ENCODE measurements around the gene TUBB4A. TPM values are rescaled to one million over a fixed set of nuclear protein-coding genes. Genes with fewer than 3 reads are reported as not detected.
A peak's percentile ranks its signal among the peaks of the same experiment; 100 is the strongest.

Gene TUBB4A
- total and polyA plus RNA-seq, 2 of the 8 experiments (the other 6 are each of a cell fraction or from before 2014, with no cell fraction given): 16.8 to 30.4 TPM

DNA sequence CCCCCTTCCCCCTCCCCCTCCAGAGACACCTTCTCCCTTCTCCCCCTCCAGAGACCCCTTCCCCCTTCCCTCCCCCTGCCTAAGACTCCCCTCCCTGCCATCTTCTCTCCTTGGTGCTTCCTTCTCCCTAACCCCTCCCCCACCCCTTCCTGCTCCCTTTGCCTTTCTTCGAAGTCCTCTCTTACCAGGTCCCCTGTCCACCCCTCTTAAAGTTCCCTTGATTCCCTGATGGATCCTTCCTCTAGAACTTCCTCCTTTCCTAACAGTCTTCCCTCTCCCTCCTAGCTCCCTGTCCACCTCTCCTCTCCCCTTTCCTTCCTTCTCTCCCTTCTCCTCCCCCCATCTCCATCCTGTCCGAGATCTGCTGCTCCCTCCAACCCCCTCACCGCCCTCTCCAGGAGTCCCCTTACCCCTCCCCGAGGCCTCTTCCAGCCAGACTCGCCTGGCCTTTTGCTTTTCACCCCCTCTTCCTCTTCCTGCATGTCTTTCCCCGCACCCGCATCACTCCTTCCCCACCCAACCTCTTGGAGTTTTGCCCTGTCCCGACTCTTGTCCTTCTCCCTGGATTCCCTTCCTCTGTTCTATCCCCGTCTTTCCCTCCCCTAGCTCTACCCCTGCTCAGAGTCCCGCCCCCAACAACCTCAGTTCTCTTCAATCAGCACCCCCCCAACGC is 31.8 kb upstream of the TUBB4A start:
- no peak overlapping the region for H4K5ac ChIP-seq (ENCODE audit: insufficient read length, low read depth, low read length)
- no peaks in the 10 kb centered on the region for H3K79me2 ChIP-seq (ENCODE audit: control insufficient read depth in 1 of 2, insufficient read depth in 2 of 2, low read length in 2 of 2)
- peak in 1 of 2 experiments; percentile 65 for DNase-seq (ENCODE audit: low read depth in 1 of 2, low spot score in 2 of 2)
- ChIA-PET POLR2A (ENCODE audit: partially characterized antibody) (interaction anchor here (0.6 to 6.7 kb wide), 4 partner anchors 53 to 205 kb away, joined by 3 to 72 read pairs (median 3); no protein-coding TSS in a partner anchor), CTCF (ENCODE audit: partially characterized antibody) (interaction anchor here (1.2 to 1.9 kb wide), 4 partner anchors 13 to 100 kb away, joined by 3 to 7 read pairs (median 4); no protein-coding TSS in a partner anchor)
- no peak overlapping the region for H3K4ac ChIP-seq (replicated peaks; ENCODE audit: insufficient read length, low read depth, low read length)
- H3K4me2 ChIP-seq (ENCODE audit: insufficient read depth in 1 of 2, low read depth in 2 of 2, low read length in 2 of 2): peak overlapping the region; percentile 66 to 85
- H2AK5ac ChIP-seq (ENCODE audit: low read depth, low read length): 0 out of 2 replicates have a peak overlapping the region, but pooled peaks have one; percentile 39
- no peak overlapping the region for H3K56ac ChIP-seq (replicated peaks; ENCODE audit: insufficient read length, low read depth, low read length)
- peaks cover 20% of the 10 kb centered on the region for H3K23me2 ChIP-seq (ENCODE audit: low read depth, low read length)
- H3K14ac ChIP-seq (ENCODE audit: insufficient read length): no peak overlapping the region
- H3K36me3 ChIP-seq (ENCODE audit: control insufficient read depth in 2 of 4, insufficient read depth in 4 of 4, low read length in 3 of 4): no peaks in the 10 kb centered on the region; a peak in 1 of 8 replicates
- H2BK20ac ChIP-seq (ENCODE audit: low read length): peak overlapping the region; percentile 93
- H4K20me1 ChIP-seq (replicated peaks in 1 of 2; ENCODE audit: control insufficient read depth in 1 of 2, insufficient read depth in 2 of 2, low read length in 2 of 2): peaks cover 0 to 4% of the 10 kb centered on the region in 2 experiments
- 8% methylated on average over 5 of the region's 11 CpGs; no CpG with 5 or more reads in 1 of the 2 experiments for WGBS, 2 experiments (ENCODE audit: extremely low coverage in 1 of 2, insufficient coverage in 1 of 2, insufficient read length in 1 of 2, insufficient replicate concordance in 2 of 2, low coverage in 1 of 2, low lambda C conversion rate in 2 of 2, missing lambda C conversion rate in 1 of 2)
- peak overlapping the region; percentile 22 for H4K91ac ChIP-seq (replicated peaks; ENCODE audit: insufficient read length, low read length)
- H3K9ac ChIP-seq (replicated peaks in 1 of 4; ENCODE audit: extremely low read depth in 1 of 4, low read depth in 3 of 4, low read length in 3 of 4): no peak overlapping the region
- peaks cover 4 to 9% of the 10 kb centered on the region in 2 experiments; a peak in 2 of 4 replicates for H3K9me3 ChIP-seq (ENCODE audit: insufficient read depth in 2 of 2, low read depth in 1 of 2, low read length in 1 of 2)
- no peak for FAIRE-seq
- H3K23ac ChIP-seq (ENCODE audit: insufficient read length): no peak overlapping the region
- H3K79me1 ChIP-seq (ENCODE audit: low read depth, low read length): peaks cover 4% of the 10 kb centered on the region
- TF ChIP-seq TCF12 (IDR thresholded peaks at IDR 0.05; ENCODE audit: low read depth, low read length) (0 out of 2 replicates have a peak, but pooled peaks have one; percentile 9), SP1 (IDR thresholded peaks at IDR 0.05; ENCODE audit: low read depth, low read length) (0 out of 2 replicates have a peak, but pooled peaks have one; percentile 29), NRF1 (IDR thresholded peaks at IDR 0.05; ENCODE audit: low read depth, low read length) (no peak), HDAC2 (IDR thresholded peaks at IDR 0.05; ENCODE audit: borderline replicate concordance in 1 of 2, low read depth in 2 of 2, low read length in 2 of 2) (0 out of 4 replicates have a peak, but pooled peaks of 1 of the 2 experiments have one; percentile 44), CREB1 (IDR thresholded peaks at IDR 0.05) (no peak), EGR1 (IDR thresholded peaks at IDR 0.05; ENCODE audit: borderline replicate concordance, low read depth, low read length) (peak; percentile 76; the same call in 1 of the 2 replicates), CTBP2 (IDR thresholded peaks at IDR 0.05; ENCODE audit: borderline replicate concordance, insufficient read depth, insufficient read length, low read length) (peak; percentile 58)
- peaks cover 5 to 26% (median 16%) of the 10 kb centered on the region in 4 experiments for H3K4me1 ChIP-seq (replicated peaks in 1 of 4; ENCODE audit: control insufficient read depth in 3 of 4, insufficient read depth in 4 of 4, low read length in 3 of 4)
- H3K18ac ChIP-seq (ENCODE audit: extremely low read depth, low read length): peak overlapping the region; percentile 48
- peaks cover 17 to 43% (median 39%) of the 10 kb centered on the region in 4 experiments for H3K27me3 ChIP-seq (replicated peaks in 1 of 4; ENCODE audit: control insufficient read depth in 3 of 4, extremely low read depth in 1 of 4, insufficient read depth in 3 of 4, low read length in 3 of 4)
- no peak overlapping the region for H3K27ac ChIP-seq (ENCODE audit: low read depth, low read length)
- H4K8ac ChIP-seq (ENCODE audit: extremely low read depth, insufficient read depth, low read length): no peak overlapping the region
- H2AFZ ChIP-seq (ENCODE audit: low read length): no peak overlapping the region
- H2BK12ac ChIP-seq (ENCODE audit: low read depth, low read length): peak overlapping the region; percentile 84; the same call in 1 of the 2 replicates
- H2BK5ac ChIP-seq (ENCODE audit: low read depth, low read length): peak overlapping the region; percentile 35; the same call in 1 of the 2 replicates
- H2BK15ac ChIP-seq (ENCODE audit: low read length): peak overlapping the region; percentile 46; the same call in 1 of the 2 replicates
- peak overlapping the region in 3 of 4 experiments; percentile 12 to 61 (median 30); a peak in 4 of 8 replicates for H3K4me3 ChIP-seq (ENCODE audit: extremely low read depth in 1 of 4, insufficient read depth in 2 of 4, low read depth in 3 of 4, low read length in 4 of 4)
- H2BK120ac ChIP-seq (replicated peaks; ENCODE audit: low read depth, low read length): no peak overlapping the region

Data from H1 (cell line).